ENCODE data around the gene WDR72. TPM values are rescaled to one million over a fixed set of nuclear protein-coding genes. Genes with fewer than 3 reads are reported as not detected.
"Not testable (repeated sequence)": the region's sequence is repeated elsewhere in the genome, so short reads cannot be mapped to it uniquely, and the experiment has no call there.

The WDR72 gene
- total RNA-seq, 1 donor from 2014 or later: 0.59 TPM

- no peaks in the 10 kb centered on the region for H3K9me3 Mint-ChIP-seq (ENCODE audit: unreplicated experiment)
- no peak overlapping the region for H3K27ac Mint-ChIP-seq (ENCODE audit: unreplicated experiment)
- no peaks in the 10 kb centered on the region for H3K36me3 Mint-ChIP-seq (ENCODE audit: low read depth, unreplicated experiment)
- no peaks in the 10 kb centered on the region for H3K27me3 Mint-ChIP-seq (ENCODE audit: unreplicated experiment)
- no peak overlapping the region for H3K4me3 Mint-ChIP-seq (ENCODE audit: unreplicated experiment)
- no peaks in the 10 kb centered on the region for H3K4me1 Mint-ChIP-seq (ENCODE audit: unreplicated experiment)
- no peak for DNase-seq (ENCODE audit: low spot score)
- TF ChIP-seq, protein P1, sequence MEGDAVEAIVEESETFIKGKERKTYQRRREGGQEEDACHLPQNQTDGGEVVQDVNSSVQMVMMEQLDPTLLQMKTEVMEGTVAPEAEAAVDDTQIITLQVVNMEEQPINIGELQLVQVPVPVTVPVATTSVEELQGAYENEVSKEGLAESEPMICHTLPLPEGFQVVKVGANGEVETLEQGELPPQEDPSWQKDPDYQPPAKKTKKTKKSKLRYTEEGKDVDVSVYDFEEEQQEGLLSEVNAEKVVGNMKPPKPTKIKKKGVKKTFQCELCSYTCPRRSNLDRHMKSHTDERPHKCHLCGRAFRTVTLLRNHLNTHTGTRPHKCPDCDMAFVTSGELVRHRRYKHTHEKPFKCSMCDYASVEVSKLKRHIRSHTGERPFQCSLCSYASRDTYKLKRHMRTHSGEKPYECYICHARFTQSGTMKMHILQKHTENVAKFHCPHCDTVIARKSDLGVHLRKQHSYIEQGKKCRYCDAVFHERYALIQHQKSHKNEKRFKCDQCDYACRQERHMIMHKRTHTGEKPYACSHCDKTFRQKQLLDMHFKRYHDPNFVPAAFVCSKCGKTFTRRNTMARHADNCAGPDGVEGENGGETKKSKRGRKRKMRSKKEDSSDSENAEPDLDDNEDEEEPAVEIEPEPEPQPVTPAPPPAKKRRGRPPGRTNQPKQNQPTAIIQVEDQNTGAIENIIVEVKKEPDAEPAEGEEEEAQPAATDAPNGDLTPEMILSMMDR (IDR thresholded peaks at IDR 0.05; ENCODE audit: unreplicated experiment): no peak
Observed at GRCh38 chr15:53548236-53548635, 211.2 kb downstream of the WDR72 start.

DNA sequence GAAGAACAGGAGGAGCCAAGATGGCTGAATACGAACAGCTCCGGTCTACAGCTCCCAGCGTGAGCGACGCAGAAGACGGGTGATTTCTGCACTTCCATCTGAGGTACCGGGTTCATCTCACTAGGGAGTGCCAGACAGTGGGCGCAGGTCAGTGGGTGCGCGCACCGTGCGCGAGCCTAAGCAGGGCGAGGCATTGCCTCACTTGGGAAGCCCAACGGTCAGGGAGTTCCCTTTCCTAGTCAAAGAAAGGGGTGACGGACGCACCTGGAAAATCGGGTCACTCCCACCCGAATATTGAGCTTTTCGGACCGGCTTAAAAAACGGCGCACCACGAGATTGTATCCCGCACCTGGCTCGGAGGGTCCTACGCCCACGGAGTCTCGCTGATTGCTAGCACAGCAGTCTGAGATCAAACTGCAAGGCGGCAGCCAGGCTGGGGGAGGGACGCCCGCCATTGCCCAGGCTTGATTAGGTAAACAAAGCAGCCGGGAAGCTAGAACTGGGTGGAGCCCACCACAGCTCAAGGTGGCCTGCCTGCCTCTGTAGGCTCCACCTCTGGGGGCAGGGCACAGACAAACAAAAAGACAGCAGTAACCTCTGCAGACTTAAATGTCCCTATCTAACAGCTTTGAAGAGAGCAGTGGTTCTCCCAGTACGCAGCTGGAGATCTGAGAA lies 218.7 kb downstream of the WDR72 start:
- H3K9me3 Mint-ChIP-seq (ENCODE audit: unreplicated experiment); H3K36me3 Mint-ChIP-seq (ENCODE audit: low read depth, unreplicated experiment); H3K4me1 Mint-ChIP-seq (ENCODE audit: unreplicated experiment); H3K27me3 Mint-ChIP-seq (ENCODE audit: unreplicated experiment); H3K27ac Mint-ChIP-seq (ENCODE audit: unreplicated experiment); DNase-seq (ENCODE audit: low spot score): not testable (repeated sequence)
- peak overlapping the region; percentile 5 for H3K4me3 Mint-ChIP-seq (ENCODE audit: unreplicated experiment)

DNA sequence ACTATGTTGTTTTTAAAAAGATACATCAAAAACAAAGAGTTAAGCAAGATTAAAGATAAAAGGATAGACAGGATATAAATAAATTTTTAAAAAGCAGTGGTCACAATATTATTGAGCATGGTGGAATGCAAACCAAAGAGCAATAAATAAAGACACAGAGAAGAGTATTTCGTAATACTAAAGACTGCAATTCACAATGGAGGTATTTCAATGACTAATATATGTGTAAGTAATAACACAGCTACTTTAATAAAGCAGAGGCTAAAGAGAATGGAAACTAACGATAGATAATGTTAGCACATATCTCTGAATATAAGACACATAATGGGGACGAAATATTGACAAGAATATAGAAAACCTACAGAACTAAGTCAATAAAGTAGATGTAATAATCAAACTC lies 219.6 kb downstream of the WDR72 start:
- TF ChIP-seq, protein P1 (IDR thresholded peaks at IDR 0.05; ENCODE audit: unreplicated experiment): no peak
- no peak for DNase-seq (ENCODE audit: low spot score)
- no peak overlapping the region for H3K27ac Mint-ChIP-seq (ENCODE audit: unreplicated experiment)
- H3K36me3 Mint-ChIP-seq (ENCODE audit: low read depth, unreplicated experiment): no peaks in the 10 kb centered on the region
- no peaks in the 10 kb centered on the region for H3K4me1 Mint-ChIP-seq (ENCODE audit: unreplicated experiment)
- H3K4me3 Mint-ChIP-seq (ENCODE audit: unreplicated experiment): no peak overlapping the region
- no peaks in the 10 kb centered on the region for H3K27me3 Mint-ChIP-seq (ENCODE audit: unreplicated experiment)
- no peaks in the 10 kb centered on the region for H3K9me3 Mint-ChIP-seq (ENCODE audit: unreplicated experiment)

DNA sequence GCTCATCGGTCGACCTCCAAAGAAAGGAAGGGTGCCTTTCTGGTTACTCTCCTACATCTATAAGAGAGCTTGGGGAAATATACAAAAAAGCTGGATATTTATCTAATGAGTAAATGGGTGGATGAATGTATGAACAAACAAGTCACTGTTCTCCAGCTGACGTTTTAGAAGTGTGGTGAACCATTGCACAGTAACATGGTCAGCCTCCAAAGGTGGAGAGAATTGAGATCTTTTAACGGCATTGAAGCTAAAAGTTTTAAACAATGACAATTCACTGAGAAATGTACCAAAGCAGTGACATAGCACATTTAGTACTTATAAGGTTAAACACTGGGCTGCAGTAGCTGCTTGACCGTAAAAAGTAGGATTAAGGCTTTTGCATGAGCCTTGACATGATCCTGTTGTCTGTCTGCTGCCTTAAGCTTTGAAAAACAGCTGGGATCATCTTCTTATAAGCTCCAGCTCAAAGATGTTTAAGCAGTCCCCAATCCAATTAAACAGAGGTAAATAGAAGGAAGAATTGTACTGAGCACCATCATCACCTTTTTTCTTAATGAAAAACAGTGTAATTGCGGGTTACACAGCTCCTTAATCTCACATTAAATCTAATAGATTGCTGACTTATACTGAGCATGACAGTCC lies 222.9 kb downstream of the WDR72 start:
- no peaks in the 10 kb centered on the region for H3K27me3 Mint-ChIP-seq (ENCODE audit: unreplicated experiment)
- H3K27ac Mint-ChIP-seq (ENCODE audit: unreplicated experiment): no peak overlapping the region
- no peaks in the 10 kb centered on the region for H3K4me1 Mint-ChIP-seq (ENCODE audit: unreplicated experiment)
- no peak overlapping the region for H3K4me3 Mint-ChIP-seq (ENCODE audit: unreplicated experiment)
- no peaks in the 10 kb centered on the region for H3K9me3 Mint-ChIP-seq (ENCODE audit: unreplicated experiment)
- H3K36me3 Mint-ChIP-seq (ENCODE audit: low read depth, unreplicated experiment): no peaks in the 10 kb centered on the region
- TF ChIP-seq, protein P1 (IDR thresholded peaks at IDR 0.05; ENCODE audit: unreplicated experiment): no peak
- no peak for DNase-seq (ENCODE audit: low spot score)

DNA sequence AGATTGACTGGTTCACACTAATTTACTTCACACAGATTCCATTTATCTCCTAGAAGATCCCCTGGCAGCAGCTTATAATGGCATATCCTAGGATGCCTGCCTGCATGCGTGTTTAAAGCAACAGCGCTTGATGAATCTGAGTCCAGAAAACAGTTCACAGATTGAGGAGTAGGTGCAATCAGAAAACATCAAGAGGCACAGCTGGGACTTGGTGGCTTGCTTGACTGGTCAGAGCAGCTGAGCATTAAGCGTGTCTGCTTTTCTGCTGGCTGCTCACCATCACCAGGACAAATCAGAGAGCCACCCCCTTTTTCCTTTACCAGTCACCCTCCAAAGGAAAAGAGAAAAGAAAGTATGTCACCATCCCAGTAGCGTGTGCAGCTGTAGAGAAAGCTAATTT lies 223.6 kb downstream of the WDR72 start:
- no peak for DNase-seq (ENCODE audit: low spot score)
- no peaks in the 10 kb centered on the region for H3K36me3 Mint-ChIP-seq (ENCODE audit: low read depth, unreplicated experiment)
- TF ChIP-seq, protein P1 (IDR thresholded peaks at IDR 0.05; ENCODE audit: unreplicated experiment): no peak
- no peak overlapping the region for H3K27ac Mint-ChIP-seq (ENCODE audit: unreplicated experiment)
- H3K4me3 Mint-ChIP-seq (ENCODE audit: unreplicated experiment): no peak overlapping the region
- H3K27me3 Mint-ChIP-seq (ENCODE audit: unreplicated experiment): no peaks in the 10 kb centered on the region
- no peaks in the 10 kb centered on the region for H3K4me1 Mint-ChIP-seq (ENCODE audit: unreplicated experiment)
- H3K9me3 Mint-ChIP-seq (ENCODE audit: unreplicated experiment): no peaks in the 10 kb centered on the region

All from endothelial cell (in vitro differentiated cells).